ENCODE measurements around the gene CD38. TPM values are rescaled to one million over a fixed set of nuclear protein-coding genes. Genes with fewer than 3 reads are reported as not detected.

CD38 gene
- total and polyA plus RNA-seq, 7 donors: 1.2 to 11.4 (median 2.2) TPM

DNA sequence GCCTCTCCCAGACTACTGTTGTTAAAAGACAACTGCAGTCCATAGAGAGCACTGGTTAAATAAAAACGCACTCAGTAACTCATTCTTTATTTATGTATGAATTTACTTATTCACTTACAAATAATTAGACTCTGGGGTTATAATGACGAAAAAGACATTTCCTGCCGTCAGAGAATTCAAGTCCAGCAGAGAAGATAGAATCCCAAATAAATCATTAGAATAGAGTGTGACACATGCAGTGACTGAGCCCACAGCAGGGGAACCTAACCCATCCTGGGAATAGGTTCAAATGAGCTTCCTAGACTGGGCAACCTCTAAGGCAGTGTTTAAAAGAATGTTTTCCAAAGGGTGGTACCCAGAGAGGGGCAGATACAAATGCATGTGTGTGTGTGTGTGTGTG, 106.5 kb downstream of the CD38 start:
- H3K27ac ChIP-seq: no peak overlapping the region
- intact Hi-C loops (cut with DNase I): loop anchor here (5.0 to 10.0 kb wide), 3 partner anchors 77 to 410 kb away; no protein-coding TSS in a partner anchor
- H3K4me1 ChIP-seq: peaks cover 0 to 4% (median 0%) of the 10 kb centered on the region in 4 donors

DNA sequence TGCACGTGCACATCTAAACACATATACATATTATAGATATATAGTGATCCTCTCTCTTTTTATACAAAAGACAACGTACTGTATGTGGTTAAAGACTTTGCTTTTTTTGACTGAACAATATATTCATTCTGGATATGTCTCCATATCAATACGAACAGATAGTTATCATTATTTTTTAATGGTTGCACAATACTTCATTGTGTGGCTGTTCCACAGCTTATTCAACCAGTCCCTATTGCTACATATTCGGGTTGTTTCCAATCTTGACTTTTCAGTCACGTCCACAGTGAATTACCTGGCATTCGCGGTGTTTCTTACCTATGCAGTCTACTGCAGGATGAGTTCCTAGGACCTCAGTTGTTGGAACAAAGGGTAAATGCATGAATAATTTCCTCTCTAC, 107.3 kb downstream of the CD38 start:
- no peak for DNase-seq
- intact Hi-C loops (cut with DNase I): loop anchor here (10.0 kb wide), 2 partner anchors 151 to 411 kb away; no protein-coding TSS in a partner anchor
- Histone ChIP-seq H3K27ac (no peak overlapping the region), H3K36me3 (no peaks in the 10 kb centered on the region), H3K4me3 (no peak overlapping the region), H3K27me3 (no peaks in the 10 kb centered on the region), H3K4me1 (peaks cover 0 to 4% (median 0%) of the 10 kb centered on the region in 4 donors), H3K9me3 (no peaks in the 10 kb centered on the region)
- WGBS, 2 donors: 88 to 93% methylated on average over 7 of the region's 7 CpGs
- TF ChIP-seq, protein P1, sequence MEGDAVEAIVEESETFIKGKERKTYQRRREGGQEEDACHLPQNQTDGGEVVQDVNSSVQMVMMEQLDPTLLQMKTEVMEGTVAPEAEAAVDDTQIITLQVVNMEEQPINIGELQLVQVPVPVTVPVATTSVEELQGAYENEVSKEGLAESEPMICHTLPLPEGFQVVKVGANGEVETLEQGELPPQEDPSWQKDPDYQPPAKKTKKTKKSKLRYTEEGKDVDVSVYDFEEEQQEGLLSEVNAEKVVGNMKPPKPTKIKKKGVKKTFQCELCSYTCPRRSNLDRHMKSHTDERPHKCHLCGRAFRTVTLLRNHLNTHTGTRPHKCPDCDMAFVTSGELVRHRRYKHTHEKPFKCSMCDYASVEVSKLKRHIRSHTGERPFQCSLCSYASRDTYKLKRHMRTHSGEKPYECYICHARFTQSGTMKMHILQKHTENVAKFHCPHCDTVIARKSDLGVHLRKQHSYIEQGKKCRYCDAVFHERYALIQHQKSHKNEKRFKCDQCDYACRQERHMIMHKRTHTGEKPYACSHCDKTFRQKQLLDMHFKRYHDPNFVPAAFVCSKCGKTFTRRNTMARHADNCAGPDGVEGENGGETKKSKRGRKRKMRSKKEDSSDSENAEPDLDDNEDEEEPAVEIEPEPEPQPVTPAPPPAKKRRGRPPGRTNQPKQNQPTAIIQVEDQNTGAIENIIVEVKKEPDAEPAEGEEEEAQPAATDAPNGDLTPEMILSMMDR (IDR thresholded peaks at IDR 0.05): no peak
- no peak for TF ChIP-seq POLR2AphosphoS5 (IDR thresholded peaks at IDR 0.05)
- TF ChIP-seq POLR2A (IDR thresholded peaks at IDR 0.05): no peak
- TF ChIP-seq EP300 (IDR thresholded peaks at IDR 0.05): no peak

More for the DNA sequence above, 106.5 kb downstream of the CD38 start:
- TF ChIP-seq, protein P1 (IDR thresholded peaks at IDR 0.05): no peak
- TF ChIP-seq EP300 (IDR thresholded peaks at IDR 0.05) (no peak), POLR2AphosphoS5 (IDR thresholded peaks at IDR 0.05) (no peak), POLR2A (IDR thresholded peaks at IDR 0.05) (no peak)
- Histone ChIP-seq H3K27me3 (no peaks in the 10 kb centered on the region), H3K4me3 (no peak overlapping the region), H3K36me3 (no peaks in the 10 kb centered on the region), H3K9me3 (no peaks in the 10 kb centered on the region)
- DNase-seq: no peak
- 82 to 86% methylated on average over 3 of the region's 3 CpGs for WGBS, 2 donors

DNA sequence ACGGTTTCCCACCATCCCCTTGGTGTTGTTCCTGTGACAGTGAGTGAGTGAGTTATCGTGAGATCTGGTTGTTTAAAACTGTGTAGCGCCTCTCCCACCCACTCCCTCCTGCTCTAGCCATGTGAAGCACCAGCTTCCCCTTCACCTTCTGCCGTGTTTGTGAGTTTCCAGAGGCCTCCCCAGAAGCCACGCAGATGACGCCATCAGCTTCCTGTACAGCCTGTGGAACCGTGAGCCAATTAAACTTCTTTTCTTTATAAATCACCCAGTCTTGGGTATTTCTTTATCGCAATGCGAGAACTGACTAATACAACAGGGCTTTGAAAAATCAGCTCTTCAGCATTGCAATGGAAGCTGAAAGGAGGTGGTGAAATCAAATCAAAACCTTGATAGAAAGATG, 110.4 kb downstream of the CD38 start:
- 76 to 91% methylated on average over 9 of the region's 9 CpGs for WGBS, 2 donors
- no peak for DNase-seq
- Histone ChIP-seq H3K4me1 (peaks cover 0 to 5% (median 1%) of the 10 kb centered on the region in 4 donors), H3K27me3 (no peaks in the 10 kb centered on the region), H3K9me3 (no peaks in the 10 kb centered on the region), H3K4me3 (no peak overlapping the region), H3K27ac (no peak overlapping the region), H3K36me3 (no peaks in the 10 kb centered on the region)
- intact Hi-C loops (cut with DNase I): loop anchor here (10.0 kb wide), 2 partner anchors 154 to 414 kb away; no protein-coding TSS in a partner anchor
- TF ChIP-seq POLR2A (IDR thresholded peaks at IDR 0.05) (no peak), EP300 (IDR thresholded peaks at IDR 0.05) (no peak), POLR2AphosphoS5 (IDR thresholded peaks at IDR 0.05) (no peak)
- TF ChIP-seq, protein P1 (IDR thresholded peaks at IDR 0.05): no peak

GRCh38 chr4:15890246-15890829, 112.2 kb downstream of the CD38 start:
- H3K36me3 ChIP-seq: no peaks in the 10 kb centered on the region
- H3K4me3 ChIP-seq: no peak overlapping the region
- intact Hi-C loops (cut with DNase I): no loop called here
- H3K4me1 ChIP-seq: peaks cover 0 to 22% (median 7%) of the 10 kb centered on the region in 4 donors
- H3K9me3 ChIP-seq: no peaks in the 10 kb centered on the region
- TF ChIP-seq EP300 (IDR thresholded peaks at IDR 0.05) (no peak), POLR2AphosphoS5 (IDR thresholded peaks at IDR 0.05) (no peak), POLR2A (IDR thresholded peaks at IDR 0.05) (no peak)
- TF ChIP-seq, protein P1 (IDR thresholded peaks at IDR 0.05): no peak
- 90 to 92% methylated on average over 4 of the region's 4 CpGs for WGBS, 2 donors
- no peak overlapping the region for H3K27ac ChIP-seq
- H3K27me3 ChIP-seq: no peaks in the 10 kb centered on the region
- no peak for DNase-seq

All from sigmoid colon (tissue), 7 donors.